Motor neuron (in vitro differentiated cells): ENCODE data around the gene TBC1D9B. TPM values are rescaled to one million over a fixed set of nuclear protein-coding genes. Genes with fewer than 3 reads are reported as not detected.
"Not testable (repeated sequence)": the region's sequence is repeated elsewhere in the genome, so short reads cannot be mapped to it uniquely, and the experiment has no call there.

Experiments
- ATAC-seq, 8 experiments: fragments of 200-7000 bp; cut with Tn5 transposase; replicated peaks in 6 of 8; 2 replicates each; pipeline ENCODE4 v1.8.0; 2021; ENCODE audit warnings: mild to moderate bottlenecking in 8 of 8, moderate library complexity in 8 of 8
- H3K27ac ChIP-seq, 2 donors: fragments of 250-450 bp; sonication (Bioruptor Pico); 2 replicates each; pipeline ENCODE4 v1.9.0; 2021; ENCODE audit warnings: antibody characterized with exemption in 2 of 2, mild to moderate bottlenecking in 2 of 2, moderate library complexity in 1 of 2
- H3K4me1 ChIP-seq, 2 donors: fragments of 250-450 bp; sonication (Bioruptor Pico); replicated peaks in 1 of 2; 2 replicates each; pipeline ENCODE4 v1.6.1; 2021; ENCODE audit warnings: antibody characterized with exemption in 2 of 2, mild to moderate bottlenecking in 2 of 2, moderate library complexity in 1 of 2
- H3K4me3 ChIP-seq, 5 donors: fragments of 250-450 bp; sonication (Bioruptor Pico); 2 replicates each; pipeline ENCODE4 v1.9.0; 2021; ENCODE audit warnings: antibody characterized with exemption in 5 of 5, mild to moderate bottlenecking in 5 of 5, moderate library complexity in 4 of 5
- WGBS, 10 experiments: fragments of 450-650 bp; shearing (Covaris generic); methylation state at CpG; one replicate each; pipeline ENCODE4 v1.0.0; 2022; 5-methylcytosine and 5-hydroxymethylcytosine counted together
- in situ Hi-C, 9 experiments: fragments of 400-800 bp; cut with MboI; loops; one replicate each; pipeline ENCODE4 v1.15.0; 2021; ENCODE audit warnings: low sequenced_read_pairs in 9 of 9, low pct_unique_long_range_greater_than_20kb in 2 of 9; ENCODE audit not compliant: unreplicated experiment in 9 of 9
- total RNA-seq, 8 experiments: library from RNA; unstranded; fragments of 300-600 nt; gene quantifications; 2 replicates each; pipeline versions ENCODE4 v1.2.3 to v1.2.4, GENCODE V29; 2022

TBC1D9B gene
- total RNA-seq, 8 experiments from 2014 or later, result 29.6 to 103 (median 49.0) TPM

GRCh38 chr5:179858586-179859427 is 48.9 kb downstream of the TBC1D9B start, which contains the start of gene MRNIP:
MRNIP (minus strand) TSS chr5:179858817; CDS start chr5:179858796, 21 bp downstream.
- in situ Hi-C loops, result no loop called here
- H3K4me1 ChIP-seq, result peaks cover 13 to 16% of the 10 kb centered on the region in 2 donors
- WGBS, 10 experiments, result 0 to 2% (median 0%) methylated on average over 2 to 27 of the region's 90 CpGs; no CpG with 5 or more reads in 7 of the 10 experiments

GRCh38 chr5:179858241-179858585 is 49.5 kb downstream of the TBC1D9B start:
- WGBS, 10 experiments, result 0% methylated on average over 5 to 13 of the region's 32 CpGs; no CpG with 5 or more reads in 4 of the 10 experiments
- Histone ChIP-seq H3K4me1 (peaks cover 13 to 16% of the 10 kb centered on the region in 2 donors), H3K4me3 (peak overlapping the region; percentile 63 to 81 (median 75)), H3K27ac (peak overlapping the region; percentile 54 to 75)
- peak; percentile 21 to 52 (median 43) for ATAC-seq
- in situ Hi-C loops, result no loop called here

More at GRCh38 chr5:179858586-179859427, 48.9 kb downstream of the TBC1D9B start, which contains the start of gene MRNIP:
- peak within 1 kb of the TSS; percentile 63 to 81 (median 75) for H3K4me3 ChIP-seq
- H3K27ac ChIP-seq, result peak within 1 kb of the TSS; percentile 75 to 82
- ATAC-seq, result peak; percentile 90 to 97 (median 96)

GRCh38 chr5:179854356-179854755 is 53.3 kb downstream of the TBC1D9B start:
- WGBS, 10 experiments, result 78 to 100% (median 95%) methylated on average over 1 to 7 of the region's 8 CpGs; no CpG with 5 or more reads in 2 of the 10 experiments
- H3K4me3 ChIP-seq, result no peak overlapping the region
- H3K4me1 ChIP-seq, result peaks cover 3 to 5% of the 10 kb centered on the region in 2 donors
- ATAC-seq, result no peak
- in situ Hi-C loops, result no loop called here
- H3K27ac ChIP-seq, result no peak overlapping the region

GRCh38 chr5:179852993-179853547 is 54.6 kb downstream of the TBC1D9B start:
- in situ Hi-C loops, result no loop called here
- ATAC-seq, result no peak
- Histone ChIP-seq H3K27ac (no peak overlapping the region), H3K4me1 (peaks cover 3 to 5% of the 10 kb centered on the region in 2 donors), H3K4me3 (no peak overlapping the region)
- WGBS, 10 experiments, result 59 to 76% (median 68%) methylated on average over 2 to 8 of the region's 8 CpGs; no CpG with 5 or more reads in 4 of the 10 experiments

GRCh38 chr5:179841621-179842020 is 66.1 kb downstream of the TBC1D9B start:
- 80 to 100% (median 100%) methylated on average over 1 to 2 of the region's 9 CpGs; no CpG with 5 or more reads in 5 of the 10 experiments for WGBS, 10 experiments
- Histone ChIP-seq H3K4me1 (no peaks in the 10 kb centered on the region), H3K27ac (no peak overlapping the region), H3K4me3 (no peak overlapping the region)
- ATAC-seq, result no peak
- in situ Hi-C loops, result no loop called here

GRCh38 chr5:179840766-179841165 is 66.9 kb downstream of the TBC1D9B start:
- ATAC-seq, result peak in 1 of 8 experiments; percentile 2
- H3K27ac ChIP-seq, result no peak overlapping the region
- WGBS, 10 experiments, result 80 to 100% (median 89%) methylated on average over 1 to 9 of the region's 17 CpGs; no CpG with 5 or more reads in 2 of the 10 experiments

GRCh38 chr5:179840321-179840720 is 67.4 kb downstream of the TBC1D9B start:
- ATAC-seq, result peak in 1 of 8 experiments; percentile 2
- no peak overlapping the region for H3K4me3 ChIP-seq
- H3K27ac ChIP-seq, result no peak overlapping the region
- 90 to 97% (median 97%) methylated on average over 6 to 11 of the region's 11 CpGs; no CpG with 5 or more reads in 7 of the 10 experiments for WGBS, 10 experiments
- H3K4me1 ChIP-seq, result no peaks in the 10 kb centered on the region
- in situ Hi-C loops, result no loop called here

More at GRCh38 chr5:179840766-179841165, 66.9 kb downstream of the TBC1D9B start:
- Histone ChIP-seq H3K4me1 (no peaks in the 10 kb centered on the region), H3K4me3 (no peak overlapping the region)
- in situ Hi-C loops, result no loop called here

GRCh38 chr5:179839328-179840256 is 68.1 kb downstream of the TBC1D9B start:
- no peak overlapping the region for H3K4me3 ChIP-seq
- H3K27ac ChIP-seq, result no peak overlapping the region
- H3K4me1 ChIP-seq, result no peaks in the 10 kb centered on the region
- 66 to 100% (median 91%) methylated on average over 1 to 15 of the region's 16 CpGs; no CpG with 5 or more reads in 1 of the 10 experiments for WGBS, 10 experiments
- ATAC-seq, result peak in 4 of 8 experiments; percentile 4 to 20 (median 5)
- in situ Hi-C loops, result no loop called here

GRCh38 chr5:179837076-179838011 is 70.4 kb downstream of the TBC1D9B start:
- in situ Hi-C loops, result no loop called here
- no peaks in the 10 kb centered on the region for H3K4me1 ChIP-seq
- 78 to 100% (median 94%) methylated on average over 1 to 7 of the region's 15 CpGs; no CpG with 5 or more reads in 1 of the 10 experiments for WGBS, 10 experiments
- H3K27ac ChIP-seq, result no peak overlapping the region
- peak in 5 of 8 experiments; percentile 1 to 20 (median 7) for ATAC-seq
- H3K4me3 ChIP-seq, result no peak overlapping the region

GRCh38 chr5:179836225-179837019 is 71.3 kb downstream of the TBC1D9B start:
- ATAC-seq, result peak in 7 of 8 experiments; percentile 5 to 83 (median 65)
- no peak overlapping the region for H3K27ac ChIP-seq

GRCh38 chr5:179834871-179835270 is 72.8 kb downstream of the TBC1D9B start:
- not testable (repeated sequence) for ATAC-seq, H3K27ac ChIP-seq

More at GRCh38 chr5:179836225-179837019, 71.3 kb downstream of the TBC1D9B start:
- WGBS, 10 experiments, result 85 to 100% (median 97%) methylated on average over 2 to 14 of the region's 19 CpGs; no CpG with 5 or more reads in 3 of the 10 experiments
- no peaks in the 10 kb centered on the region for H3K4me1 ChIP-seq
- in situ Hi-C loops, result no loop called here
- no peak overlapping the region for H3K4me3 ChIP-seq

More at GRCh38 chr5:179834871-179835270, 72.8 kb downstream of the TBC1D9B start:
- H3K4me1 ChIP-seq, in situ Hi-C loops, H3K4me3 ChIP-seq: not testable (repeated sequence)
- no CpG with 5 or more reads among the region's 28 CpGs for WGBS, 10 experiments
